NCI-H69 (cell line): Measurements from ENCODE around the gene ESYT2.

ENCODE experiments used
- DNase-seq: peaks from one replicate; lab custom pipeline; 2025; lab: John Stamatoyannopoulos, UW

The ESYT2 gene

DNA sequence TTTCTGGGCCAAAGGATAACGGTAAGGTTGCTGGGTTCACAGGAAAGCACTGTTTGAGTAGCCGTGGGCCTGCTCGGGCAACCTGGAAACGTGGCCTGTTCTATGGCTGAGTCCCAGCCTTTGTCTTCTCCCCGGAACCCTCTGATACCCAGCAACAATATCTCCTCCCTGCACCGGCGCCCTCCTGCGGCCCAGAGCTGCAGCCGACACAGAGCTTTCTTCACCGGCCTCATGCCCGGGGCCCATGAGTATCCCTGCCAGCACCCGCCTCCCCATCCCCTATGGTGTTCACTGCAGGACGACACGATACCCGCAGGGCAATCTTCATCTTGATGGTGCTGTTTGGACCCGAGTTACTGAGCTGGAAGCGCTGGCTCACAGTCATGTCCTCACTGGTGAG lies 86.1 kb downstream of the ESYT2 start:
- DNase-seq, result no peak

- no peak for DNase-seq
Measured at GRCh38 chr7:158742065-158742821, 87.1 kb downstream of the ESYT2 start.

GRCh38 chr7:158741294-158741666 lies 88.0 kb downstream of the ESYT2 start:
- no peak for DNase-seq

DNA sequence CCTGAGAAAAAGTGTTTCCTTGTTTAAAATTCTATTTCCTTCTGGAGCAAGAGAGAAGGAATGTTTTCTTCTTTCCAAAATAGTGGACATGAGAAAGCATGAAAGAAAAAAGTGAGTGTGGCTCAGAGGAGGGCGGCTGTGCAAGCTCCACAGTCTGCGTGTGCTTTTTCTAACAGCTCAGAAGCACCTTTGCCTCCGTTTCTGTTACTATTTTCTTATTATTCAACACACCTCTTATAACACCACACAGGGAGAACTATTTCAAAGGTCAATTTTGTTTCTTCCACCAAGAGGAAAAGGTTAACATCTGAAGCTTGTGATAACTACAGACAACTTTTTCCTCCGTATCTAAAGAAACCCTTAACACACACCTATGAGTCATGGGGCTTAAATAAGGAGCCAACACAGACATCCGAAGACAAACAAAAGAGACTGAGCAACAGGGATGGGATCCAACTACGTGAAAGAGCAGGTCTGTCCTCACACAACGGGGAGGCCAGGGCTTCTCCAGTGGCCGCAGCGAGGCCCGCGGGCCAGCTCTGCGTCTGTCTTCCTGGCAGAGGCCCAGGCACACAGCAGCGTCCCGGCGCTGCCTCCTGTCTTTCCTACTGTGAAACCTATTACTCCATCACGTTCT lies 88.5 kb downstream of the ESYT2 start:
- DNase-seq, result no peak

GRCh38 chr7:158740013-158740656 lies 89.2 kb downstream of the ESYT2 start:
- DNase-seq, result no peak

DNA sequence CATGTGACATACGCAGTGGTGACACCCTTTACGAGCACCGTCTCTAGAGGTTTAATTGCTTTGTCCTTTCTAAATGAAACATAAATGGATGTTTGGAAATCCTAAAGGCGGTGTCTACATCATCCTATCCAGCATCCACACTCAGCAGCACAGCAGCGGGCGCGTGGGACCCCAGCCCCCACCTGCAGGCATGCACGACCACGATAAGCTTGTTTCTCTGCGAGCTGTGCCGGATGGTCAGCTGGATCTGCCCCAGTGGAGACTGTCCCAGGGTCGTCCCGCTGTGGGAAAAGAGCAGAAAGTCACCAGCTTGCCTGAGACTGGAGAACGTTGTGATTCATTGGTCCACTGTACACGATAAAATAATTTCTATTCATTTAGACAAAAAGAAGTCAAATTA lies 90.5 kb downstream of the ESYT2 start:
- DNase-seq, result no peak

DNA sequence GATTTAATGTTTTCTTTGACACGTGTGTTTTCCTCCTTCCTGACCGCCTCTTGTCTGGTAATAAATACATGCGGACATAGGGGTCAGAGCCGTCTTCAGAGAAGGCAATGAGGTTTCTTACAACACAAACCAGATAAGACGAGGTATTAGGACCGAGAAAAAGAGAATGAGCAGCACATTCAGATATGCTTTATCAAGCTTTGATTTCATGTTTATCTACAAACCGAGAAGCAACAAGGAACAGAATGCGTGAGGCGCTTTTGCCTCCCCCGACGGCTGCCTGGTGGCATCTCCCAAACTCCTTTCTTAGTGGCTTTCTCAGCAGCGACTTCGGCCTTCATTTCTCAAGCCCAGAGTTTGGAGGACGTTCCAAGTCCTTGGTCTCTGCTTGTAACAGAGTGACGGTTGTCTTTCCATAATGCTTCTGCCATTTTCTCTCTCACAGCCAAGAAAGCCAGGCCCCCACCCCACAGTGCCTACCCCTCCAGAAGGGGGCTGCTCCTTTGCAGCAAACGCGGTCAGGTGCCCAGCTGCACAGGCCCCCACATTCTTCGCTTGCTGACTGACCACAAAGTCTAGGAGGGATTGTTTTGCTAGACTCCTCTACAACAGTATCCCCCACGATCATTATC lies 92.1 kb downstream of the ESYT2 start:
- no peak for DNase-seq

DNA sequence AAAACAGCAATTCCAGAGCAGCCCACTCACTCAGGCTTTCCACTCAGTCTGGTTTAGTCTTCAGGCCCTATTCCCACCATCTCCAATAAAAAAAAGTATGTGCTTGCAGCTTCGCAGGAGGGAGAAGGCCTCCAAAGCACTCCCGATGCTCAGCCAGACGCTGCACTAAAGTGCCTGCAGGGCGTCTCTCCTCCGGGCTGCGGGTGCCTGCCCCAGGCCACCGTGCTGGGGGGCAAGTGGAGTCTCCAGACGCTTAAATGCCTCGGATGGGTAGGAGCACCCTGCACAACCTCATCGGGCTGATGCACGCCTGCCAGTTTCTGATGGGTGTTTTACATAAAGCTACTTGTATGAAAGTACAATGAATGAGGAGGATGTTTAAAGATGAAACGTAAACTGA lies 93.4 kb downstream of the ESYT2 start:
- DNase-seq, result no peak

- DNase-seq, result no peak
Measured at GRCh38 chr7:158734861-158735260, 94.4 kb downstream of the ESYT2 start.

DNA sequence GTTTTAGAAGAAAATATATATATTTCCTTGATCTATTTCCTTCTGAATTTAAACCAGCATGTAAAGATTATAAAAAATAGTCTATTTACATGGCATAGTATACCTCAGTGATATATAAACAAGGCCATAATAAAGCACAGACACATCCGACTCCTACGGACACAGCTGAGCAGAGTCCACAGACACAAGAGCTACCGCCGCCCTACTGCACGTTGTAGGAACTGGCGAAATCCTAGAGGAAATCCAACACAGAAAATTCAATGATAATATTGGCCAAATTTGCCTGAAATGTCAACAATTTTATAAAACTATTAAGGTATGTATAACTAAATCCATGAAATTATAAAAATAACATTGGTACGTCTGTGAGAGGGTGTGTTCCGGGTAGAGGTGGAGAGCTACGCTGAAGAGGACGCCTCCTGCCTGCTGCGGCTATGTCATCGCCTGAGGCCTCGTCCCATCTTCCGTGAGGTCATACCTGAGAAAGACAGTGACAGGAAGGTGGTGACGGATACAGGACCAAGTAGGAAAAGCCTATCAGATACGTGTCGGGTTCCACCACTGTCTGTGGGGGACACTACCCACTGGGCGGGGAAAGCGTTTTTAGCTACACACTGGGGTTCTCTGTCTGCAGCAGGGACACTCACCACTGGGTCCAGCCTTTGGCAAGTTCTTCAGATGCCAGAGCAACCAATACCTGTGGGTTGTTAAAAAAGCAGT lies 95.4 kb downstream of the ESYT2 start:
- DNase-seq, result no peak

GRCh38 chr7:158733220-158733519 lies 96.1 kb downstream of the ESYT2 start:
- DNase-seq, result no peak

DNA sequence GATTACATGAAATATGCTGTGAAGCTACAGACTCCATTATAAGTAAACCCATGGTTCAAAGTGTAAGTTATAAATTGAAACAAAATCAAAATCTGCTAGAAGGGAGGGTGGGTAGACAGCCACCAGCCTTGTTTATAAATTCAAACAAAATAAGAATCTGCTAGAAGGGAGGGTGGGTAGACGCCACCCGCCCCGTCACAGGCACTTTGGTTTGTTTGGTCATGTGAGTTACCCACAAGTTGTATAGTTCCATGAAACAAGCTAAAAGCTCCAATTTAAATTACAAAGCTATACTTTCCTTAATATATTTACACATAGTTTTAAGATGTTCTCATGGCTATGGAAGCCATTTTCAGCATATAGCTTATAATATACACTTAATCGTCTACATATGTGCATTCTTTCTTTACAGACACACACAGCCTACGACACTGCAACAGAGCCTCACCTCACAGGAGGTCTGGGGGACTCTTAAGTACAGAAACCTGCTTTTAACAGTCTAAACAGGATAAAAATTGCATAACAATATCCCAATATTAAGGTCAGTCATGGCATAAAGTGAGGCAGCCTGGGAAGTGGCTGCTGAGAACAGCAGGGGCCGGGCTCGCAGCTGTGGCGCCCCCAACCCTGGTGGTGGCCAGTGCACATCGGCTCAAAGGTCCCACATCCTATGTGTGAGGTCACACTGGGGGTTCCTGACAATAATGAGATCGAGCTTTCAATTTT lies 96.7 kb downstream of the ESYT2 start:
- DNase-seq, result no peak

- DNase-seq, result peak; percentile 61
Measured at GRCh38 chr7:158731761-158732160, 97.5 kb downstream of the ESYT2 start.

DNA sequence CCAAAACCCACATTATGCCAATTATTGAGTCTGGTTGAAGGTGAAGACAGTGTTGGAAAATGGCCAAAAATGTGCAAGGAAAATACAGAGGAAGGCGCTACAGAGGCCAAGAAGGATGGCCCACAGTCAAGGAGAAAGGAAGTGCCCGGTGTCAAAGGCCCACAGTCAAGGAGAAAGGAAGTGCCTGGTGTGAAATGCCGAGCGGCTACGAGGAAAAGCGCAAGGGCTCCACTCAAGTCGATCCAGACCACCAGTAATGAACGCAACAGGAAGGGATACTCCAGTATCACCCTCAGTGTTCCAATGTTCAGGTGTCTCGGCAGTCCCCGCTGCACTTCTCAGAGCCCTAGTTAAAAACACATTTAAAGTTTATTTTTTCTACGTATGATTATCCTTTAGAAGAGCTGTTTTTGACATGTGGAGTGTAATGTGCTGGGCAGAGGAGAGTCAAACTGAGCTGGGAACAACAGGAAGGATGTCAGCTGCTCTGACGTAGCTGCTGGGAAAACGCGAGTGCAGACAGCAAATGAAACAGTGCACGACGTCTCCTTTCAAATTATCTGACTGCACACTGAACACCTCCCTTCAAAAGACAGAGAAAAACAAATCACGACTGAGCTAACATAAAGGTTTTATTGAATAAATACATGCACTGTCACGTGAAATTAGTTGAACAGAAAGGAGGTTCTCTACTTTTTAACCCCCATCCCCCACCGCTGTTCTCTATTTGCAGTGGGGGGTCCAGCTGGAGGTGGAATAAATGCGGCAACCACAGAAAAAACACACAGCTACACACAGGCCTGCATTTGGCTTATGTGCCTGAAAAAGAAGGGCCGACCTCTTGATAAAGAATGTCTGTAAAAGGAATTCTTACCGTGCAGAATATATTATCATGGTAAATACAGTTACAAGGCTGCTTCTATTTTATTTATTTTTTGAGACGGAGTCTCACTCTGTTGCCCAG lies 98.6 kb downstream of the ESYT2 start:
- no peak for DNase-seq

DNA sequence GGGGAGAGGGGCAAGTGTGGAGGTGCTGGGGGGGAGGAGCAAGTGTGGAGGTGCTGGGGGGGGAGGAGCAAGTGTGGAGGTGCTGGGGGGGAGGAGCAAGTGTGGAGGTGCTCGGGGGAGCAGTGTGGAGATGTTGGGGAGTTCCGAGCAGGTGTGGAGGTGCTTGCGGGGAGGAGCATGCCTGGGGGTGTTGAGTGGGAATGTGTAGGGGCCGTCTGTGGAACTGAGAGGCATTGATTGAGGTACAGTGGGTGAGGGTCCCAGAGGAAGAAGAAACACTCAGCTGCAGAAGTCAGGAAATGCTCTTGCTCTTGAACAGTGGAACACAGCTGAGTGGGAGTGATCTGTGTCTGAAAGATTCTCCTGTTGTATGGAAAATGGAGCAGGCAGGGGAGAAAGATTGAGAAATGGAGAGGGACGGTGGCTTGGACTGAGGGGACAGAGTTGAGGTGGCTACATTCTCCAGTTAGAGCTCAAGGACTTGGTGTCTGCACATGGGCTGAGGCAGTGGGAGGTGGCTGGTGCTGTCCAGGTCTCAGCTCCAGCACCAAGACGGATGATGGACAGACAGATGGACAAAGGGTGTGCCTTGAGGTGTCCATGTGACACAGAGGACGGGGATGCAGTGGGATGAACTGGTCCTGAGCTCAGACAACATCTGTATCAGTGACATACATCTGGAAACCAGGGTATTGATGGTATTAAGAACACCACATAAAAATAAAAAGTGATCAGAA lies 99.5 kb downstream of the ESYT2 start:
- DNase-seq, result no peak

GRCh38 chr7:158728911-158729645 lies 100.2 kb downstream of the ESYT2 start:
- peak; percentile 75 for DNase-seq

DNA sequence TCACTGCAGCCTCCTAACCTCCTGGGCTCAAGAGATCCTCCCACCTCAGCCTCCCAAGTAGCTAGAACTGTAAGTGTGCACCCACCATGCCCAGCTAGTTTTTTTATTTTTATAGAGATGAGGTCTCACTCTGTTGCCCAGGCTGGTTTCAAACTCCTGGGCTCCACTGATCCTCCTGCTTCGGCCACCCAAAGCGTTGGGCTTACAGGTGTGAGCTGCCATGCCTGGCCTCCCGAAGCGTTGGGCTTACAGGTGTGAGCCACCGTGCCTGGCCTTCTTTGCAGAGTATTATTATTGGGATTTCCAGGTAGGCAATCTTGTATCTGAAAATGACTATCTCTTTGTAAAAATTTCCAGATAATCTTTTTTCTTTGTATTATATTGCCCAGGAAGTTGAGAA lies 101.6 kb downstream of the ESYT2 start:
- no peak for DNase-seq

DNA sequence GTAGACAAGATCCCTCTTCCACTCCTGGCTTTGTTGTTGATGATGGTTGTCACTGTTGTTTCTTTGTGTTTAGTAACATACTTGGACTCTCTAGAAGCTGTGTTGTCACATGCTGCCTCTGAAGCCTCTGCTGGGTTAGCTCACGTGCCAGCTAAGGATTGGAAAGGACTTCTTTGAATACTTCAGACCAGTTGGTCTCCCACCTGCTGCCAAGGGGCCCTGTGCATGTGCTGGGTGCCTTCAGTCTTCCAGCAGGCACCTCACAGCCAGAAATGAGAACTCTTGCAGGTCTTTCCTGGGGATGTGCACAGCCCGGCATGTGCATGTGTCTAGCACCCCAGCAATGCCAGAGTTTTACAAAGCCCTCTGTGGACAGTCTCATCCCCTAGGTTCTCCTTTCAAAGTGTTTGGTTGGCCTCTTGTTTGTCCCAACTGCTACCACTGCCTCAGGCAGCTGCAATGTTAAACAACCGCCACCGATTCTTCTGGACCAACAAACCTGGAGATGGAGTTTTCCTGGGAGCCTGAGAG lies 103.0 kb downstream of the ESYT2 start:
- DNase-seq, result no peak

GRCh38 chr7:158725506-158725800 lies 103.9 kb downstream of the ESYT2 start:
- DNase-seq, result no peak
